Adipose tissue (tissue), 3 donors: ENCODE data around the gene FDXR. TPM values are rescaled to one million over a fixed set of nuclear protein-coding genes. Genes with fewer than 3 reads are reported as not detected.
"Not testable (repeated sequence)": the region's sequence is repeated elsewhere in the genome, so short reads cannot be mapped to it uniquely, and the experiment has no call there.

Experiments
- H3K27ac ChIP-seq: one replicate; pipeline ENCODE4 v1.5.1; 2013; ENCODE audit warnings: low read depth, low read length
- WGBS, 3 donors: extraction: QIAGEN DNeasy Blood & Tissue Kit; methylation state at CpG; one replicate each; pipeline ENCODE4 v1.1.7; 2013; 5-methylcytosine and 5-hydroxymethylcytosine counted together
- polyA plus RNA-seq, 3 donors: library from polyadenylated mRNA; stranded (reverse); fragments of 200-250 nt; gene quantifications; one replicate each; pipeline ENCODE4 v1.2.3, GENCODE V29; 2013
- donor health status: healthy with polysubstance abuse.
- donor health status: Bipolar disorder and iron deficiency.
- donor health status: healthy.

The FDXR gene
- polyA plus RNA-seq, 3 donors, result 5.7 to 14.1 (median 6.2) TPM

GRCh38 chr17:74875977-74876593 lies 3.3 kb upstream of the FDXR start:
- WGBS, 3 donors, result 57 to 67% (median 63%) methylated on average over 6 of the region's 6 CpGs
- no peak overlapping the region for H3K27ac ChIP-seq

GRCh38 chr17:74875155-74875976 lies 2.6 kb upstream of the FDXR start:
- H3K27ac ChIP-seq, result no peak overlapping the region
- WGBS, 3 donors, result 33 to 69% (median 60%) methylated on average over 5 of the region's 5 CpGs

GRCh38 chr17:74874615-74875037 lies 1.8 kb upstream of the FDXR start:
- WGBS, 3 donors, result 95 to 100% (median 98%) methylated on average over 5 of the region's 5 CpGs
- no peak overlapping the region for H3K27ac ChIP-seq

GRCh38 chr17:74873874-74874614 lies 1.2 kb upstream of the FDXR start:
- 56 to 59% (median 58%) methylated on average over 6 of the region's 6 CpGs for WGBS, 3 donors
- H3K27ac ChIP-seq, result no peak overlapping the region

- 0 to 1% (median 0%) methylated on average over 54 to 55 of the region's 55 CpGs for WGBS, 3 donors
- no peak overlapping the region for H3K27ac ChIP-seq
Observed at GRCh38 chr17:74873037-74873873, 461 bp upstream of the FDXR start.

- WGBS, 3 donors, result 75 to 84% (median 83%) methylated on average over 11 of the region's 11 CpGs
- no peak overlapping the region for H3K27ac ChIP-seq
Observed at GRCh38 chr17:74871356-74872076, 1.3 kb downstream of the FDXR start.

GRCh38 chr17:74870512-74870911 lies 2.3 kb downstream of the FDXR start:
- no peak overlapping the region for H3K27ac ChIP-seq
- 76 to 88% (median 82%) methylated on average over 3 of the region's 3 CpGs for WGBS, 3 donors

GRCh38 chr17:74870028-74870427 lies 2.8 kb downstream of the FDXR start:
- WGBS, 3 donors, result 92 to 97% (median 92%) methylated on average over 9 of the region's 9 CpGs
- not testable (repeated sequence) for H3K27ac ChIP-seq

- no peak overlapping the region for H3K27ac ChIP-seq
- 86 to 95% (median 93%) methylated on average over 6 of the region's 6 CpGs for WGBS, 3 donors
Observed at GRCh38 chr17:74868908-74869255, 3.9 kb downstream of the FDXR start.

- WGBS, 3 donors, result 67 to 76% (median 70%) methylated on average over 12 of the region's 12 CpGs
- no peak overlapping the region for H3K27ac ChIP-seq
Observed at GRCh38 chr17:74868251-74868907, 4.4 kb downstream of the FDXR start.

GRCh38 chr17:74866198-74866835 lies 6.5 kb downstream of the FDXR start:
- H3K27ac ChIP-seq, result no peak overlapping the region
- WGBS, 3 donors, result 81 to 84% (median 83%) methylated on average over 19 of the region's 19 CpGs

GRCh38 chr17:74865504-74866197 lies 7.1 kb downstream of the FDXR start:
- WGBS, 3 donors, result 82 to 84% (median 82%) methylated on average over 18 to 19 of the region's 19 CpGs
- H3K27ac ChIP-seq, result no peak overlapping the region

- 22 to 24% (median 23%) methylated on average over 11 of the region's 11 CpGs for WGBS, 3 donors
- no peak overlapping the region for H3K27ac ChIP-seq
Observed at GRCh38 chr17:74864866-74865395, 7.9 kb downstream of the FDXR start.

GRCh38 chr17:74864297-74864865 lies 8.4 kb downstream of the FDXR start:
- WGBS, 3 donors, result 89 to 94% (median 91%) methylated on average over 14 to 15 of the region's 15 CpGs
- H3K27ac ChIP-seq, result no peak overlapping the region

GRCh38 chr17:74863420-74864296 lies 9.1 kb downstream of the FDXR start:
- 90% methylated on average over 25 of the region's 25 CpGs for WGBS, 3 donors

More at GRCh38 chr17:74863420-74864296, 9.1 kb downstream of the FDXR start:
- no peak overlapping the region for H3K27ac ChIP-seq
